GM12878 (cell line): ENCODE results near the gene CALHM1.

Experiments
- CREB1 ChIP-seq: IDR thresholded peaks from 2 replicates; pipeline ENCODE4 v1.6.1; 2012; ENCODE audit warnings: low read depth, mild to moderate bottlenecking, inconsistent platforms
- POLR2A ChIP-seq: IDR thresholded peaks from 2 replicates; pipeline ENCODE4 v1.6.1; 2011; ENCODE audit warnings: low read depth, mild to moderate bottlenecking, low read length
- SP1 ChIP-seq: IDR thresholded peaks from one replicate; pipeline ENCODE4 v1.6.1; 2011; ENCODE audit warnings: low read depth, low read length
- TCF7 ChIP-seq: IDR thresholded peaks from 2 replicates; pipeline ENCODE4 v1.6.1; 2014; ENCODE audit warnings: antibody characterized with exemption, borderline replicate concordance
- YY1 ChIP-seq: IDR thresholded peaks from 2 replicates; pipeline ENCODE4 v1.6.1; 2011; ENCODE audit warnings: low read depth, mild to moderate bottlenecking, low read length
- ZNF274 ChIP-seq: IDR thresholded peaks from one replicate; pipeline ENCODE4 v1.8.0; 2011; ENCODE audit not compliant: insufficient read length, insufficient read depth
- TF ChIP-seq, protein P1 (sequence below), 3 experiments: IDR thresholded peaks in 2 of 3; conservative IDR thresholded peaks in 1 of 3; 2 replicates each; pipeline ENCODE4 v1.5.1; 2011; ENCODE audit warnings: low read depth in 3 of 3, low read length in 3 of 3, mild to moderate bottlenecking in 3 of 3, control low read depth in 2 of 3, moderate library complexity in 2 of 3, inconsistent platforms in 1 of 3, mixed read lengths in 1 of 3; ENCODE audit not compliant: control insufficient read depth in 2 of 3, insufficient read depth in 1 of 3; ENCODE audit errors: extremely low read depth in 1 of 3

DNA sequence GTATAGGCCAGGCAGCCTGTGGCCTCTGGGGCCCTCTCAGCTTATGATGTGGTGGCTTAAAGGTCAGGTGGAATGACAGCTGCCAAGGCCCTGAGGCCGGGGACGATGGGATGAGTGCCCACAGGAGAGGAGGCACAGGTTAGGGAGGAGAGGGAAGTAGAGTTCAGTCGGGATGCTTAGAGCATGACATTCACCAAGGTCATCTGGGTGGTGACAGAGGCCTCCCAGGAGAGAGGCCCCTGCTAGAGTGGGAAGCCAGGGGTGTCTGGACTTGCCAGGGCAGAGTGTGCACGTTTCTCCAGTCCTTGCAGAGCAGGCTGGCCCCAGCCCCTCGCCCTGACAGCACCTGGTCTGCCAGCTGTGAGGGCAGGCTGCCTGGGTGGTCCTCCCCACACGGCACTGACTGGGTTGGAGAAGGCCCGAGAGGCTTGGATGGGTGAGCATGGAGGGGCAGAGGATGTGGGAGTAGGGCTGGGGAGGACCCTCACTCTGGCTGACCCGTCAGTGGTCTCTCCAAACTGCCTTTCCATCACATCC, 1.5 kb downstream of the CALHM1 start:
- no peak for TF ChIP-seq POLR2A
- no peak for TF ChIP-seq CREB1
- TF ChIP-seq YY1: no peak
- TF ChIP-seq SP1: no peak
- TF ChIP-seq, protein P1, sequence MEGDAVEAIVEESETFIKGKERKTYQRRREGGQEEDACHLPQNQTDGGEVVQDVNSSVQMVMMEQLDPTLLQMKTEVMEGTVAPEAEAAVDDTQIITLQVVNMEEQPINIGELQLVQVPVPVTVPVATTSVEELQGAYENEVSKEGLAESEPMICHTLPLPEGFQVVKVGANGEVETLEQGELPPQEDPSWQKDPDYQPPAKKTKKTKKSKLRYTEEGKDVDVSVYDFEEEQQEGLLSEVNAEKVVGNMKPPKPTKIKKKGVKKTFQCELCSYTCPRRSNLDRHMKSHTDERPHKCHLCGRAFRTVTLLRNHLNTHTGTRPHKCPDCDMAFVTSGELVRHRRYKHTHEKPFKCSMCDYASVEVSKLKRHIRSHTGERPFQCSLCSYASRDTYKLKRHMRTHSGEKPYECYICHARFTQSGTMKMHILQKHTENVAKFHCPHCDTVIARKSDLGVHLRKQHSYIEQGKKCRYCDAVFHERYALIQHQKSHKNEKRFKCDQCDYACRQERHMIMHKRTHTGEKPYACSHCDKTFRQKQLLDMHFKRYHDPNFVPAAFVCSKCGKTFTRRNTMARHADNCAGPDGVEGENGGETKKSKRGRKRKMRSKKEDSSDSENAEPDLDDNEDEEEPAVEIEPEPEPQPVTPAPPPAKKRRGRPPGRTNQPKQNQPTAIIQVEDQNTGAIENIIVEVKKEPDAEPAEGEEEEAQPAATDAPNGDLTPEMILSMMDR (IDR thresholded peaks at IDR 0.05 in 2 of 3, conservative IDR thresholded peaks at IDR 0.05 in 1 of 3; ENCODE audit: control insufficient read depth in 2 of 3, extremely low read depth in 1 of 3, insufficient read depth in 1 of 3, low read depth in 3 of 3, low read length in 3 of 3): no peak
- TF ChIP-seq ZNF274: no peak
- no peak for TF ChIP-seq TCF7
